ENCODE data around the gene CCL14. TPM values are rescaled to one million over a fixed set of nuclear protein-coding genes. Genes with fewer than 3 reads are reported as not detected.
"Not testable (repeated sequence)": the region's sequence is repeated elsewhere in the genome, so short reads cannot be mapped to it uniquely, and the experiment has no call there.

The CCL14 gene
- total and polyA plus RNA-seq, 2 donors = 3.3 to 184 TPM

DNA sequence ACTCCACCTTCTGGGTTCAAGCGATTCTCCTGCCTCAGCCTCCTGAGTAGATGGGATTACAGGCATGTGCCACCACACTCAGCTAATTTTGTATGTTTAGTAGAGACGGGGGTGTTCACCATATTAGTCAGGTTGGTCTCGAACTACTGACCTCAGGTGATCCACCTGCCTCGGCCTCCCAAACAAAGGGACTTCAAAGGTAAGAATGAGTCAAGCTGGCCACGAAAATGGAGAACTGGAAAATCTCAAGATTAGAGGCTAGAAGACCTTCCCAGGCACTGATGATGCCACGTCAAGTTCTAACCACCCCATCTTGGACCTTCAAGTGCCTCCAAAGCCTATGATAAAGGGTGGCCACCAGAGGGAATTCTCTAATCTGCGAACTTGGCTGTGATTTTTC, 16.1 kb upstream of the CCL14 start:
- no peak for DNase-seq (ENCODE audit: extremely low spot score)
- Histone ChIP-seq H3K4me1 (ENCODE audit: insufficient read depth) (no peaks in the 10 kb centered on the region), H3K36me3 (ENCODE audit: insufficient read depth) (no peaks in the 10 kb centered on the region), H3K4me3 (ENCODE audit: low read depth, low read length) (no peak overlapping the region), H3K27ac (ENCODE audit: low read depth) (no peak overlapping the region)
- 86% methylated on average over 7 of the region's 7 CpGs for WGBS

DNA sequence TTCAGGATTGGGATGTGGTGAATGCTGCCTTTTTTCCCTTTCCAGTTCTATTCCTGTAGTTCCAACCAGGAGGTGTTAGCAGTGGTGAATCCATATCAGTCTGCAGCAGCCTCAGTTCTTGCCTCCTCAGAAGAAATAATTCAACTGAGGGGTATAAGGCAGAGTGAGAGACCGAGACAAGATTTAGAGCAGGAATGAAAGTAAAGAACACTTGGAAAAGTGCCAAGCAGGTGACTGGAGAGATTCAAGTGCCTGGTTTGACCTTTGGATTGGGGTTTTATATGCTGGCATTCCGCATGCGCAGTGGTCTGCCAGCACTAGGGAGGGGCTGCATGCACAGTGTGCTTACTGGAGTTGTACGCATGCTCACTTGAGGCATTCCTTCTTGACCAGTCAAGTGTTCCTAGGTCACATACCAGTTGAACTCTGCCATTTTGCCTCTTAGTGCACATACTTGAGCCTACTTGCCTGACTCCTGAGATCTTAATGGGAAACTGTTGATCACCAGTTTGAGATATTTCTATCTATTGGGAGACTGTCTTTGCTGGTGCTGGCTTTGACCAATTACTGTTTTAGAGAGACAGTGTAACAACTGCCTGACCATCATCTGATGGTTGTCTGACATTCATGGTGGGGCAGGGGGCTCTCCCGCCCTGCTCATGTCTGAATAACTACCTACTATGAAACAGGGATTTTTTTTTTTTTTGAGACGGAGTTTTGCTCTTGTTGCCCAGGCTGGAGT, 15.5 kb upstream of the CCL14 start:
- H3K4me3 ChIP-seq (ENCODE audit: low read depth, low read length) = no peak overlapping the region
- DNase-seq (ENCODE audit: extremely low spot score) = no peak
- WGBS = 72% methylated on average over 6 of the region's 6 CpGs

DNA sequence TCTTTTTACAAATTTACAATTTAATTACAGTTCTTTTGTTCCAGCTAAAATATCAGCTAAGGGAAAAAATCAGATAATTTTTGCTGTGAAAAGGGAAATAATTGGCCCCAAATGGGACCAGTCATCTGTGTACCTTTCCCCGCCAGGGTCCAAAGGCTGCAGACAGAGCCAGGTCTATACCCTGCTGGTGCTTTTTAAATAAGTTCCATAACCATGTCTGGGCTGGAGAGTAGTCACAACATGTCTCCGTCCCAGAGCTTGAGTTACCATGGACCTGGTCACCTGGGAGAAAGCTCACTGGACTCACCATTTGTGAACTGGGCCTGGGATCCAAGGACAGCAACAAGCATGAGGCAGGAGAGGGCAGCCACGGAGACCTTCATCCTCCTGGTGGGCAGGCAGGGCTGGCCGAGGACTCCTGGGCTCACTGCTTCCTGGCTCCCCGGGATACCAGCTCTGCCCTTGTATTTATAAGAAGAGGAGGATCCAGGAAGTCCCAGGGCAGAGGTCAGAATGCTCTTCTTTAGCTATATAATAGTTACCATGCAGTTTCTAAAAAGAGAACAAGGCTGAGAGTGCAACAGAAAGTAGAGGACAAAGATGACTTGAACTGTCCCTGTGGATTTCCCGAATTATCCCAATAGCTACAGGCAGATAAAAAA, 14.7 kb upstream of the CCL14 start, which contains the start of gene CCL15:
Gene CCL15, minus strand, starts transcription at position 444 of the 662 bp plus-strand sequence. Its CDS starts 61 bp downstream, at position 383.
- Histone ChIP-seq H3K4me3 (ENCODE audit: low read depth, low read length) (no peak within 1 kb of the TSS), H3K4me1 (ENCODE audit: insufficient read depth) (no peaks in the 10 kb centered on the region), H3K36me3 (ENCODE audit: insufficient read depth) (no peaks in the 10 kb centered on the region), H3K27ac (ENCODE audit: low read depth) (no peak within 1 kb of the TSS)
- 47% methylated on average over 6 of the region's 6 CpGs for WGBS
- no peak for DNase-seq (ENCODE audit: extremely low spot score)

More for the DNA sequence above, 15.5 kb upstream of the CCL14 start:
- H3K4me1 ChIP-seq (ENCODE audit: insufficient read depth) = no peaks in the 10 kb centered on the region
- H3K36me3 ChIP-seq (ENCODE audit: insufficient read depth) = no peaks in the 10 kb centered on the region
- no peak overlapping the region for H3K27ac ChIP-seq (ENCODE audit: low read depth)

DNA sequence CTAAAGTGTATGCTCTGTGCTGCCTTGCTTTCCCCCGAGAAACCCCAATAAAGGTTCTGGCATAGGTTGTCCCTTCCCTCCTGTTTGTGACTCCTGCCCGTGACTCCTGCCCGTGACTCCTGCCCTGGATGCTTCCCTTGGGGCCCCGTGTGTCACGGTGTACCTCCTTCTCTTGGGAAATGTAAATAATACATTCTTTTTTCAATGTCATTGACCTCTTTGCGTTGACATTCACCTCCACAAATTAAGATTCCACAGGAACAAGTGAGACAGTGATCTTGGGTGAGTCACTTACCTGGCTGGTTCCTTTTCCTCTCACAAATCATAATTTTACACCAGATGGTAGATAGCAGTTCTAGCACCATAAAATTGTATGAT, 14.2 kb upstream of the CCL14 start:
- Histone ChIP-seq H3K36me3 (ENCODE audit: insufficient read depth) (no peaks in the 10 kb centered on the region), H3K4me3 (ENCODE audit: low read depth, low read length) (no peak overlapping the region), H3K27ac (ENCODE audit: low read depth) (no peak overlapping the region), H3K4me1 (ENCODE audit: insufficient read depth) (no peaks in the 10 kb centered on the region)
- 77% methylated on average over 6 of the region's 6 CpGs for WGBS
- DNase-seq (ENCODE audit: extremely low spot score) = no peak

DNA sequence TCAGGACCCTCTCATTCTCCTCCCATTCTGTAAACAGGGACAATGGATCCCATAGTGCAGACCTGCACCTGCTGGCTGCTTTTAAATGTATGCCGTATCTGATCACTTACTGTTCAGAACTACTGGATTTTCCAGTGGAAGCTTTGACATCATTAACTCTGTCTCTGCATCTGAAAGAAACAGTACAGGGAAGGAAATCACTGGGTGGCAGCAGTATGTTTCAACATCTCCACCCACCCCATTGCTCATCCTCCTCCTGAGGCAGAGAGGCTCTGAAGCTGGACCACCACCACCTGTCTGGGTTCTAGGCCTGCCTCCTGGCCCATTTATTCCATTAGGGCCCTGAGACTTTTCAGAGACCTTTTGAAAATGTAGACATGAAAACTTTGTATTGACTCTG, 12.2 kb upstream of the CCL14 start:
- no peak for DNase-seq (ENCODE audit: extremely low spot score)
- Histone ChIP-seq H3K27ac (ENCODE audit: low read depth) (no peak overlapping the region), H3K4me1 (ENCODE audit: insufficient read depth) (no peaks in the 10 kb centered on the region), H3K36me3 (ENCODE audit: insufficient read depth) (no peaks in the 10 kb centered on the region), H3K4me3 (ENCODE audit: low read depth, low read length) (no peak overlapping the region)
- 70% methylated on average over 1 of the region's 1 CpG for WGBS

DNA sequence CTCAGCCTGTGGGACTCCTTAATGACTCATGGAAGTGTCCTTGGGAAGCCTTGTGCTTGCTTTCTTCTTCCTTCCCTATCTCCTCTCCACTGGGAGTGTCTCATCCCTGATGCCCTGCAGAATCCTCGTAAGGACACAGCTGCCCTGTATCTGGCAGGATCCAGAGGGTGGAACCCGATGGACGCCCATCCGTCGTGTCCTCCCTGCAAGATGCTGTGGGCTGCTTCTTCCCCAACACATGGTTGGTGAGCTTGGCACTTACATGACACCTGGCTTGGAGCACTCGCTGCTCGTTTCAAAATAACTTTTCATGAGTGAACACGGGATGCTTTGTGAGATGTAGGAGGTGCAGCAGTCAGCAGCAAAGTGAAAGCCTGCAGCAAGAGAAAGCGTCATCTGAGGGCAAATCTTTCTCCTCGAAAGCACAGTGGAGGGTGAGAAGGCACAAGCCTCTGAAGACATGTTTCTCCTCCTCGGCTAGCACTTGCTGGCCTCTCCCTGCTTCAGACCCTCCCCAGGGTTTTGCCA, 11.6 kb upstream of the CCL14 start:
- 75% methylated on average over 11 of the region's 11 CpGs for WGBS
- DNase-seq (ENCODE audit: extremely low spot score) = no peak
- no peak overlapping the region for H3K4me3 ChIP-seq (ENCODE audit: low read depth, low read length)
- H3K27ac ChIP-seq (ENCODE audit: low read depth) = no peak overlapping the region
- H3K36me3 ChIP-seq (ENCODE audit: insufficient read depth) = no peaks in the 10 kb centered on the region
- H3K4me1 ChIP-seq (ENCODE audit: insufficient read depth) = no peaks in the 10 kb centered on the region

DNA sequence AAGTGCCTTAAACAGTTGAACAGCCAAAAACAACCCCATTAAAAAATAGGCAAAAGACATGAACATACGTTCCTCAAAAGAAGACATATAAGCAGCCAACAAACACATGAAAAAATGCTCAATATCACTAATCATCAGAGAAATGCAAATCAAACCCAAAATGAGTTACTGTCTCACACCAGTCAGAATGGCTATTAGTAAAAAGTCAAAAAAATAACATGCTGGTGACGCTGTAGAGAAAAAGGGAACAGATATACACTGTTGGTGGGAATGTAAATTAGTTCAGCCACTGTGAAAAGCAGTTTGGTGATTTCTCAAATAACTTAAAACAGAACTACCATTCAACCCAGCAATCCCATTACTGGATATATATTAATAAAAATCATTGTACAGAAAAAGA, 8.8 kb upstream of the CCL14 start:
- not testable (repeated sequence) for H3K36me3 ChIP-seq (ENCODE audit: insufficient read depth); H3K27ac ChIP-seq (ENCODE audit: low read depth); H3K4me3 ChIP-seq (ENCODE audit: low read depth, low read length); H3K4me1 ChIP-seq (ENCODE audit: insufficient read depth); DNase-seq (ENCODE audit: extremely low spot score)
- WGBS = 88% methylated on average over 2 of the region's 2 CpGs

DNA sequence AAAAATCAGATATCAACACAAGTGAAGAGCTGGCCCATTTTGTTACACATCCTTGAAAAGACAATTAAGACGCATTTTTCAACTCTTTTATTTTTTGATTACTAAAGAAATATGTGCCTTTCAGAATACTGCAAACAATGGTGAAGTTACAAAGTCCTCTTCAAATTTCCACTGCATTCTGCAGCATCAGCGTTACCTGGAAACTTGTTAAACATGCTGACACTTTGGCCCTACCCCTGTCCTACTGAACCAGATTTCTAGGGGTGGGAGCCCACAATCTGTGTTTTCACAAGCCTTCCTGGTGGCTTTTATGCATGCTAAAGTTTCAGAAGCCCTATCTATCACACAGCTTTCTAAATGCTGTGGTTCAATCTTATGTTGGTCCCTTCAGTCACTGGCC, 4.5 kb upstream of the CCL14 start:
- DNase-seq (ENCODE audit: extremely low spot score) = no peak
- WGBS = 85% methylated on average over 2 of the region's 2 CpGs
- H3K27ac ChIP-seq (ENCODE audit: low read depth) = no peak overlapping the region
- H3K4me3 ChIP-seq (ENCODE audit: low read depth, low read length) = no peak overlapping the region
- H3K36me3 ChIP-seq (ENCODE audit: insufficient read depth) = no peaks in the 10 kb centered on the region
- no peaks in the 10 kb centered on the region for H3K4me1 ChIP-seq (ENCODE audit: insufficient read depth)

DNA sequence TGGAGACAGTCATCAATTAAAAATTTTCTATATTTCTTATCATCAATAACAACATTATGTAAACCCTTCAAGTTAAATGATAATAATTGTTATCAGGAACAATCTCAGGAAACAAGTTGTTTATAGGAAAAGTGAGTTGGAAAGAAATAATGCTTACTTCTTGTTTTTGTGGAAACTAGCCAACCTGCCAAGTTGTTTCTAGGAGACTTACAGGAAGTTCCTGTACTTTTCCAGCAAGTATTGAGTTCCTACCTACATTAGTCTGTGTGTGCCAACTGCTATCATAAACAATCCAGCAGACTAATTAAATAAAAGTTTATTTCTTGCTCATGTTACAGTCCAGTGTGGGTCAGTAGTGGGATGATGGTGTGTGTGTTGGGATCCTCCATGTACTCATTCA, 1.6 kb upstream of the CCL14 start:
- no peak for DNase-seq (ENCODE audit: extremely low spot score)
- Histone ChIP-seq H3K36me3 (ENCODE audit: insufficient read depth) (no peaks in the 10 kb centered on the region), H3K27ac (ENCODE audit: low read depth) (no peak overlapping the region), H3K4me1 (ENCODE audit: insufficient read depth) (no peaks in the 10 kb centered on the region), H3K4me3 (ENCODE audit: low read depth, low read length) (no peak overlapping the region)

DNA sequence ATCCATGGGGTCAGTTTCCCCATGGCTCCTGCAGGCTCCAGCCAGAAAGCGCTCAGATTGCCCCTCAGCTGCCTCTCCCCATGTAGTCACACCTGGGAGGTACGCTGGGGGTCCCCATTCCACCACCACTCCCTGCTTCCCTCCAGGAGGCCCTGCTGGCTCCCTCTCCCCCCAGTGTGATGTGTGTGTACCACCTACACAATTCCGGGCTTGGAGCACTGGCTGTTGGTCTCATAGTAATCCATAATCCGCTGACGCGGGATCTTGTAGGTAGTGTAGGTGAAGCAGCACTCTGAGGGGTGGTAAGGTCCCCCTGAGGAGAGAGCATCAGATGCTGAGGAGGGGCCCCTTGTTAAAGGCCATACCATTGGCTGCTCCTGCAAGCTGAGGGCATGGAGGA, 2.4 kb downstream of the CCL14 start:
- H3K4me3 ChIP-seq (ENCODE audit: low read depth, low read length) = no peak overlapping the region
- no peaks in the 10 kb centered on the region for H3K36me3 ChIP-seq (ENCODE audit: insufficient read depth)
- no peaks in the 10 kb centered on the region for H3K4me1 ChIP-seq (ENCODE audit: insufficient read depth)
- no peak for DNase-seq (ENCODE audit: extremely low spot score)
- no peak overlapping the region for H3K27ac ChIP-seq (ENCODE audit: low read depth)
- whole genome bisulfite sequencing = 93% methylated on average over 6 of the region's 6 CpGs

DNA sequence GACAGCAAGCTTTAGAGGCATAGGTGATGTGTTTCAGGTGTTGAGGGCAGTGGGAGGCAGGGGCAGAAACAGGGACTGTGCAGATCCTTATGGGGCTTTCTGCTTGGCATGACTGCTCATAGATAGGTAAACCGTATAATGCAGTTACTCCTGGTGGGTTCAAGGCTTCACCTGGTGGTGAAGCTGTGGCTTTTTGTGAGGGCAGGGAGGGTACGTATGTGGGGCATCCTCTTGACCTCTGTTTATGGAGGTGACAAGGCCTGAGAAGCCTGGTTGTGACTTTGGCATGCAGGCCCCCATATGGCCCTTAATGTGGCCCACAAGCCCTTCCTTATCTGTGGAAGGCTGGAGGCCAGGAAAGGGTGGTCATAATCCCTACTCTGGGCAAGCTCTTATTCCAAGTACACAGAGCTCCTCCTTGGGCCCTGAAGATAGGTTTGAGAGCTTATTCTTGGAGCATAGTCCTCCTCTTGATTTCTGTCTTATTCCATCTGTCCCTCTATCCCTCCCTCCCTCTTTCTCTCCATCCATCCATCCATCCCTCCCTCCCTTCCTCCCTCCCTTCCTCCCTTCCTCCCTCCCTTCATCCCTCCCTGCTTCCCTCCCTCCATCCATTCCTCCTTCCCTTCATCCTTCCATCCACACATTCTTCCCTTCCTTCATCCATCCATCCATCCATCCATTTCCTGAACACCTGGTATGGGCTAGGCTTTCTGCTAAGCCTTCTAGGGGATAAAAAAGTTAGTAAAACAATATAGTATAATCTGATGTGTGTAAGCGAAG, 3.9 kb downstream of the CCL14 start:
- no peak overlapping the region for H3K27ac ChIP-seq (ENCODE audit: low read depth)
- no peak overlapping the region for H3K4me3 ChIP-seq (ENCODE audit: low read depth, low read length)
- 87% methylated on average over 3 of the region's 3 CpGs for WGBS
- H3K36me3 ChIP-seq (ENCODE audit: insufficient read depth) = no peaks in the 10 kb centered on the region
- no peaks in the 10 kb centered on the region for H3K4me1 ChIP-seq (ENCODE audit: insufficient read depth)
- no peak for DNase-seq (ENCODE audit: extremely low spot score)

DNA sequence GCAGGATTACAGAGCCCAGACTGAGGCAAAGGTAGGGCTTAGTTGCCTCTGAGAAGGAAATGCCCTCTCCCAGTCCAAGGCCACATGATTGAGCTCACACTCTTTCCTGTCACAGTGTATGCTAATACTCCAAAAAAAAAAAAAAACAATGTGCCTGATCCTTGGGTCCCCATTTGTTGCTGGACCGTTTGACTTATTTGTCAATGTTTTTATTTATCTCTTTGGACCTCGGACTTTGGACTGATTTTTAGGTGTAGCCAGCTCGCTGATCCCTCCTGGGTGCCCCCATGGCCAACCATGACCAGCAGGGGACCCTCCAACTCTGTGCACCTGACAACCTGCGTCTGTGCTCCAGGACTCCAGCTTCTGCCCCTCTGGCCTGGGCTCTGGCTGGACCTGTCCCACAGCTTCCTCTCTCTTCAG, 4.6 kb downstream of the CCL14 start:
- WGBS = 74% methylated on average over 4 of the region's 4 CpGs
- no peak for DNase-seq (ENCODE audit: extremely low spot score)
- Histone ChIP-seq H3K36me3 (ENCODE audit: insufficient read depth) (no peaks in the 10 kb centered on the region), H3K4me1 (ENCODE audit: insufficient read depth) (no peaks in the 10 kb centered on the region), H3K4me3 (ENCODE audit: low read depth, low read length) (no peak overlapping the region), H3K27ac (ENCODE audit: low read depth) (no peak overlapping the region)

DNA sequence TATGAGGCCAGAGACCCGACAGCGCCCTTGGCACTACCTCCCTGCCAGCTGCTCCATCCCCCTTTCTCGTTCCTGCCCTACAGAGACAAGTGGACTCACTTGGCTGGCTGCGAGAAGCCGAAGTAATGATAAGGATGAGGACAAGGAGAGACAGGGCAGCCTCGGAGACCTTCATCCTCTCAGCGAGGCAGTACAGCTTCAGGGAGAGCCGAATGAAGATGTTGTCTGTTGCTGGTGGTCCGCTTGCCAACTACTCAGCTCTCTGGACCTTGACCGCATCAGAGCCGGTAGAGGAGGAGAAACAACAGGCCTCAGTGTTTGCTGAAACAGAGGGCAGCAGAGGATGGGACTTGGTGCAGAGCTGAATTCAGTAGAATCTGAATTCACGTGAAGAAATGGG, 5.3 kb downstream of the CCL14 start, which contains the start of gene CCL16:
Gene CCL16, minus strand, starts transcription at position 252 of the 400 bp plus-strand sequence. Its CDS starts 77 bp downstream, at position 175.
- DNase-seq (ENCODE audit: extremely low spot score) = no peak
- H3K36me3 ChIP-seq (ENCODE audit: insufficient read depth) = no peaks in the 10 kb centered on the region
- H3K27ac ChIP-seq (ENCODE audit: low read depth) = no peak within 1 kb of the TSS
- H3K4me1 ChIP-seq (ENCODE audit: insufficient read depth) = no peaks in the 10 kb centered on the region
- 89% methylated on average over 12 of the region's 12 CpGs for WGBS
- no peak within 1 kb of the TSS for H3K4me3 ChIP-seq (ENCODE audit: low read depth, low read length)
